Endothelial cell of umbilical vein (primary cell): ENCODE results near the gene RAB14. TPM values are rescaled to one million over a fixed set of nuclear protein-coding genes. Genes with fewer than 3 reads are reported as not detected.

Experiments used
- BruUV-seq: library from RNA; stranded (reverse); fragments of 400-500 nt; replicated peaks from 2 replicates; lab custom pipeline; 2021; lab: Mats Ljungman, UMichigan
- CTCF ChIA-PET: fragments of 300-600, 350-600 bp; sonication (Branson Sonifier 250); formaldehyde crosslinking; loops from one replicate; lab custom pipeline; 2021; ENCODE audit warnings: antibody characterized with exemption, inconsistent platforms; lab: Charles Lee
- POLR2A ChIA-PET: fragments of 300-600, 350-600 bp; sonication (Branson Sonifier 250); formaldehyde crosslinking; loops from one replicate; lab custom pipeline; 2021; ENCODE audit warnings: antibody characterized with exemption, inconsistent platforms; lab: Charles Lee
- DNase-seq: peaks from one replicate; pipeline ENCODE4 v3.0.0-alpha.2; 2011; ENCODE audit warnings: low read depth, low spot score
- FAIRE-seq: peaks from 2 replicates; lab custom pipeline; 2011; peaks lifted over from hg19 to GRCh38; lab: Jason Lieb, UNC
- H2AFZ ChIP-seq: 2 replicates; pipeline ENCODE4 v1.6.0; 2012; ENCODE audit warnings: low read depth, low read length, control low read depth, inconsistent platforms
- H3K27ac ChIP-seq: 2 replicates; pipeline ENCODE4 v1.5.1; 2011; ENCODE audit warnings: low read depth, mild to moderate bottlenecking, control low read depth, low read length, moderate library complexity; ENCODE audit not compliant: insufficient read depth
- H3K27me3 ChIP-seq, 2 experiments: 2 replicates each; pipeline versions ENCODE4 v1.6.0 to v1.6.1; 2011; ENCODE audit warnings: low read length in 2 of 2, mixed read lengths in 1 of 2; ENCODE audit not compliant: control insufficient read depth in 2 of 2, insufficient read depth in 2 of 2
- H3K36me3 ChIP-seq, 2 experiments: 2 replicates in 1 of 2; 3 replicates in 1 of 2; pipeline ENCODE4 v1.5.1; 2011; ENCODE audit warnings: low read length in 2 of 2, mild to moderate bottlenecking in 1 of 2, moderate library complexity in 1 of 2; ENCODE audit not compliant: control insufficient read depth in 2 of 2, insufficient read depth in 2 of 2; ENCODE audit errors: extremely low read depth in 1 of 2
- H3K4me1 ChIP-seq: 3 replicates; pipeline ENCODE4 v1.5.1; 2011; ENCODE audit warnings: mild to moderate bottlenecking, low read length; ENCODE audit not compliant: control insufficient read depth, insufficient read depth; ENCODE audit errors: extremely low read depth
- H3K4me2 ChIP-seq: 2 replicates; pipeline ENCODE4 v1.6.1; 2011; ENCODE audit warnings: low read length, control low read depth, mixed read lengths; ENCODE audit not compliant: insufficient read depth
- H3K4me3 ChIP-seq, 3 experiments: fragments of 200-600 bp in 1 of 3; sonication (generic), shearing (Covaris generic) in 1 of 3; replicated peaks in 1 of 3; 2 replicates each; pipeline ENCODE4 v1.5.1; 2011 to 2016; ENCODE audit warnings: control low read depth in 3 of 3, low read length in 3 of 3, mild to moderate bottlenecking in 2 of 3, inconsistent platforms in 1 of 3, low read depth in 1 of 3, moderate library complexity in 1 of 3; ENCODE audit not compliant: insufficient read depth in 1 of 3
- H3K79me2 ChIP-seq: 2 replicates; pipeline ENCODE4 v1.6.0; 2012; ENCODE audit warnings: low read length, inconsistent platforms; ENCODE audit not compliant: control insufficient read depth, insufficient read depth
- H3K9ac ChIP-seq: replicated peaks from 2 replicates; pipeline ENCODE3; 2011; ENCODE audit warnings: low read length, control low read depth; ENCODE audit not compliant: insufficient read depth; ENCODE audit errors: extremely low read depth
- H3K9me1 ChIP-seq: replicated peaks from 3 replicates; pipeline ENCODE4 v1.6.0; 2011; ENCODE audit warnings: mild to moderate bottlenecking, low read length; ENCODE audit not compliant: control insufficient read depth, insufficient read depth; ENCODE audit errors: extremely low read depth
- H3K9me3 ChIP-seq: replicated peaks from 2 replicates; pipeline ENCODE4 v1.5.1; 2012; ENCODE audit warnings: low read length, inconsistent platforms; ENCODE audit not compliant: control insufficient read depth, insufficient read depth
- H4K20me1 ChIP-seq: replicated peaks from 2 replicates; pipeline ENCODE3; 2011; ENCODE audit warnings: mild to moderate bottlenecking, low read length; ENCODE audit not compliant: control insufficient read depth, insufficient read depth; ENCODE audit errors: extremely low read depth
- EZH2 ChIP-seq: IDR thresholded peaks from 2 replicates; pipeline ENCODE4 v1.6.1; 2012; ENCODE audit warnings: borderline replicate concordance, low read depth, mild to moderate bottlenecking, moderate library complexity, low read length, inconsistent platforms; ENCODE audit not compliant: severe bottlenecking
- FOS ChIP-seq: IDR thresholded peaks from 2 replicates; pipeline ENCODE4 v1.6.1; 2011; ENCODE audit warnings: mild to moderate bottlenecking, low read length, moderate library complexity, borderline replicate concordance; ENCODE audit not compliant: insufficient read depth
- GATA2 ChIP-seq: IDR thresholded peaks from 2 replicates; pipeline ENCODE4 v1.7.0; 2011; ENCODE audit warnings: low read depth, mild to moderate bottlenecking, moderate library complexity, mixed read lengths, low read length; ENCODE audit not compliant: insufficient read length, insufficient read depth
- JUN ChIP-seq: IDR thresholded peaks from 2 replicates; pipeline ENCODE4 v1.6.1; 2011; ENCODE audit warnings: borderline replicate concordance, low read depth; ENCODE audit not compliant: insufficient read length, insufficient read depth
- MYC ChIP-seq: IDR thresholded peaks from one replicate; pipeline ENCODE4 v1.6.1; 2011; ENCODE audit warnings: mild to moderate bottlenecking, low read depth, low read length
- POLR2A ChIP-seq: IDR thresholded peaks from 2 replicates; pipeline ENCODE4 v1.6.1; 2012; ENCODE audit warnings: low read depth, mild to moderate bottlenecking, control low read depth, low read length
- POLR2AphosphoS5 ChIP-seq: IDR thresholded peaks from 2 replicates; pipeline ENCODE4 v1.6.1; 2012; ENCODE audit warnings: low read depth, mild to moderate bottlenecking, control low read depth, low read length, moderate library complexity; ENCODE audit not compliant: insufficient read depth
- dilution Hi-C: fragments of 300-500 bp; cut with MboI; formaldehyde crosslinking; loops from one replicate; pipeline ENCODE4 v1.15.0; 2019; ENCODE audit warnings: low sequenced_read_pairs; ENCODE audit not compliant: extremely low pct_ligation_motif_present
- intact Hi-C: fragments of 100-400 bp; cut with micrococcal nuclease; formaldehyde crosslinking; loops from one replicate; pipeline ENCODE4 v1.10.0; 2022
- polyA plus RNA-seq, 4 experiments: library from polyadenylated mRNA; depleted of rRNA in 3 of 4; stranded (reverse) in 3 of 4; unstranded in 1 of 4; fragments of >200 nt; gene quantifications; 2 replicates each; pipeline versions ENCODE4 v1.2.1 to v1.2.3, GENCODE V29; 2011 to 2012; ENCODE audit warnings: missing spikeins in 1 of 4
- total RNA-seq: library from RNA; stranded (reverse); gene quantifications from 2 replicates; pipeline ENCODE4 v1.2.3, GENCODE V29; 2021
- TF ChIP-seq, protein P1 (sequence below): IDR thresholded peaks from 2 replicates; pipeline ENCODE4 v1.6.1; 2011; ENCODE audit not compliant: insufficient read depth, insufficient read length
- TF ChIP-seq, protein P2 (sequence below), 2 donors: IDR thresholded peaks; 1 replicate in 1 of 2; 2 replicates in 1 of 2; pipeline ENCODE4 v1.5.1; 2011; ENCODE audit warnings: low read length in 2 of 2, mild to moderate bottlenecking in 2 of 2, moderate library complexity in 2 of 2, control low read depth in 1 of 2, inconsistent platforms in 1 of 2, low read depth in 1 of 2; ENCODE audit not compliant: insufficient read depth in 1 of 2; ENCODE audit errors: extremely low read depth in 1 of 2

Gene RAB14
- total and polyA plus RNA-seq, 2 donors (not counting 3 experiments of a cell fraction or from before 2014, with no cell fraction given) = 18.9 to 79.3 TPM

DNA sequence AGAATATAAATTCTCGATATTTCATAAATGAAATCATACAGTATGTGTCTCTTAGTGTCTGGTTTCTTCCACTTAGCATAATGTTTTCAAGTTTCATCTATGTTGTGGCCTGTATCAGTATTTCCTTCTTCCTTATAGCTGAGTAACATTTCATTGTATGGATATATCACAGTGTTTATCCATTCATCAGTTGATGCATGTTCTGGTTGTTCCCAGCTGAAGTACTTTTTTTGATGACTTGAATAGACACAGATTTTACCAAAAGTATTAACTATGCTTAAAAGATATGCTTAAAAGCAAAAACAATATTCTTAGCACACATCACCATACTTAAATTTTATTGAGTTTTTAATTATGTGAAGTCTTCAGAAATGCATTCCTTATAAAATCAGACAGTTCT is 12.7 kb downstream of the RAB14 start:
- Histone ChIP-seq H3K27ac (no peak overlapping the region), H3K9ac (no peak overlapping the region), H3K9me3 (no peaks in the 10 kb centered on the region), H2AFZ (no peak overlapping the region), H3K4me3 (no peak overlapping the region), H4K20me1 (peaks cover 22% of the 10 kb centered on the region), H3K27me3 (no peaks in the 10 kb centered on the region), H3K4me2 (no peak overlapping the region), H3K79me2 (peaks cover 93% of the 10 kb centered on the region), H3K9me1 (peaks cover 3% of the 10 kb centered on the region), H3K4me1 (no peaks in the 10 kb centered on the region), H3K36me3 (peaks cover 0 to 4% of the 10 kb centered on the region in 2 experiments)
- dilution Hi-C loops = no loop called here
- no TSS peak for BruUV-seq
- ChIA-PET POLR2A (no interaction called here), CTCF (interaction anchor here (2.1 kb wide), 1 partner anchor 10 kb away, joined by 6 read pairs; no protein-coding TSS in a partner anchor)
- no peak for TF ChIP-seq GATA2
- TF ChIP-seq, protein P1, sequence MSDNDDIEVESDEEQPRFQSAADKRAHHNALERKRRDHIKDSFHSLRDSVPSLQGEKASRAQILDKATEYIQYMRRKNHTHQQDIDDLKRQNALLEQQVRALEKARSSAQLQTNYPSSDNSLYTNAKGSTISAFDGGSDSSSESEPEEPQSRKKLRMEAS = no peak
- TF ChIP-seq JUN = no peak
- TF ChIP-seq EZH2 = no peak
- TF ChIP-seq, protein P2, sequence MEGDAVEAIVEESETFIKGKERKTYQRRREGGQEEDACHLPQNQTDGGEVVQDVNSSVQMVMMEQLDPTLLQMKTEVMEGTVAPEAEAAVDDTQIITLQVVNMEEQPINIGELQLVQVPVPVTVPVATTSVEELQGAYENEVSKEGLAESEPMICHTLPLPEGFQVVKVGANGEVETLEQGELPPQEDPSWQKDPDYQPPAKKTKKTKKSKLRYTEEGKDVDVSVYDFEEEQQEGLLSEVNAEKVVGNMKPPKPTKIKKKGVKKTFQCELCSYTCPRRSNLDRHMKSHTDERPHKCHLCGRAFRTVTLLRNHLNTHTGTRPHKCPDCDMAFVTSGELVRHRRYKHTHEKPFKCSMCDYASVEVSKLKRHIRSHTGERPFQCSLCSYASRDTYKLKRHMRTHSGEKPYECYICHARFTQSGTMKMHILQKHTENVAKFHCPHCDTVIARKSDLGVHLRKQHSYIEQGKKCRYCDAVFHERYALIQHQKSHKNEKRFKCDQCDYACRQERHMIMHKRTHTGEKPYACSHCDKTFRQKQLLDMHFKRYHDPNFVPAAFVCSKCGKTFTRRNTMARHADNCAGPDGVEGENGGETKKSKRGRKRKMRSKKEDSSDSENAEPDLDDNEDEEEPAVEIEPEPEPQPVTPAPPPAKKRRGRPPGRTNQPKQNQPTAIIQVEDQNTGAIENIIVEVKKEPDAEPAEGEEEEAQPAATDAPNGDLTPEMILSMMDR (IDR thresholded peaks at IDR 0.05; ENCODE audit: extremely low read depth in 1 of 2, insufficient read depth in 1 of 2, low read depth in 1 of 2, low read length in 2 of 2) = no peak
- TF ChIP-seq POLR2AphosphoS5 = no peak
- no peak for TF ChIP-seq FOS
- TF ChIP-seq MYC = no peak
- no peak for TF ChIP-seq POLR2A
- intact Hi-C loops = no loop called here
- FAIRE-seq = no peak
- no peak for DNase-seq
